ENCODE measurements around the gene ZNF592.

DNA sequence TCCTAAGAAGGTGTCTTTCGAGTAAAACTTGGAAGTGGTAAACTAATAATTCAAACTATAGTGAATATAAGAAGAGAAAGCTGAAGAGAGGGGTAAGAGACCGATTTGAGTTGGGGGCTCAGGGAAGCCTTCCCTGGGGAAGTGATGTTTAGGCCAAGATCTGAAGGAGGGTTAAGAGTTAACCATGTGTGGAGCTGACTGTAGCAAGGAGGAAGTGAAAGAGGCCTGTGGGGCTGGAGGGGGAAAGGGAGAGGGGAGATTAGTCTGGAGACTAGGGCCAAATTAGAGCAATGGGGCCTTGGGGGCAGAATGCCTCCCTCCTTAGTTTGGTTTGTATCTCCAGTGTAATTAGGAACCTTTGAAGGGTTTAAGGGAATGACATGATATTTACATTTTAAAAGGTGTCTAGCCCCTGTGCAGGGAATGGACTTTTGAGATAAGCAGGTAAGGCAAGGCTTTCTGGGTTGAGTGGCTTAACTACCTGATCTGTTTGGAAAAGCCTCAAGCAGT is 2.2 kb downstream of the ZNF592 start:
- no peak for TF ChIP-seq PBX3 (CRISPR knock-in tag; IDR thresholded peaks at IDR 0.05; ENCODE audit: borderline replicate concordance)
- no peak for TF ChIP-seq TCF7 (IDR thresholded peaks at IDR 0.05; ENCODE audit: low read depth)
- no peak for TF ChIP-seq RAD51 (IDR thresholded peaks at IDR 0.05; ENCODE audit: borderline replicate concordance)
- no peak for TF ChIP-seq TIGD3 (CRISPR knock-in tag; IDR thresholded peaks at IDR 0.05; ENCODE audit: borderline replicate concordance)
- no peak for TF ChIP-seq ZNF589 (CRISPR knock-in tag; conservative IDR thresholded peaks at IDR 0.05)
